Upper lobe of left lung (tissue), 4 donors: Measurements from ENCODE around the gene NACC2.

Experiments used
- EP300 ChIP-seq, 4 donors: sonication (generic); formaldehyde crosslinking; IDR thresholded peaks; one replicate each; pipeline ENCODE4 v1.5.1; 2017; ENCODE audit warnings: antibody characterized with exemption in 4 of 4, control low read depth in 2 of 4
- POLR2A ChIP-seq, 4 donors: fragments of 450-650 bp; IDR thresholded peaks; one replicate each; pipeline ENCODE4 v1.5.1; 2016 to 2017; ENCODE audit warnings: antibody characterized with exemption in 4 of 4, mild to moderate bottlenecking in 2 of 4
- POLR2AphosphoS5 ChIP-seq, 2 donors: sonication (generic); formaldehyde crosslinking; IDR thresholded peaks; one replicate each; pipeline ENCODE4 v1.5.1; 2017; ENCODE audit warnings: antibody characterized with exemption in 2 of 2
- TF ChIP-seq, protein P1 (sequence below), 6 experiments: fragments of 450-650 bp in 4 of 6; fragments of 200-600 bp in 2 of 6; sonication (generic) in 2 of 6; IDR thresholded peaks; one replicate each; pipeline ENCODE4 v1.5.1; 2016 to 2019; ENCODE audit warnings: antibody characterized with exemption in 6 of 6

GRCh38 chr9:135963938-135964337 is 131.2 kb downstream of the NACC2 start:
- no peak for TF ChIP-seq POLR2A (IDR thresholded peaks at IDR 0.05)
- TF ChIP-seq POLR2AphosphoS5 (IDR thresholded peaks at IDR 0.05), result no peak
- TF ChIP-seq, protein P1, sequence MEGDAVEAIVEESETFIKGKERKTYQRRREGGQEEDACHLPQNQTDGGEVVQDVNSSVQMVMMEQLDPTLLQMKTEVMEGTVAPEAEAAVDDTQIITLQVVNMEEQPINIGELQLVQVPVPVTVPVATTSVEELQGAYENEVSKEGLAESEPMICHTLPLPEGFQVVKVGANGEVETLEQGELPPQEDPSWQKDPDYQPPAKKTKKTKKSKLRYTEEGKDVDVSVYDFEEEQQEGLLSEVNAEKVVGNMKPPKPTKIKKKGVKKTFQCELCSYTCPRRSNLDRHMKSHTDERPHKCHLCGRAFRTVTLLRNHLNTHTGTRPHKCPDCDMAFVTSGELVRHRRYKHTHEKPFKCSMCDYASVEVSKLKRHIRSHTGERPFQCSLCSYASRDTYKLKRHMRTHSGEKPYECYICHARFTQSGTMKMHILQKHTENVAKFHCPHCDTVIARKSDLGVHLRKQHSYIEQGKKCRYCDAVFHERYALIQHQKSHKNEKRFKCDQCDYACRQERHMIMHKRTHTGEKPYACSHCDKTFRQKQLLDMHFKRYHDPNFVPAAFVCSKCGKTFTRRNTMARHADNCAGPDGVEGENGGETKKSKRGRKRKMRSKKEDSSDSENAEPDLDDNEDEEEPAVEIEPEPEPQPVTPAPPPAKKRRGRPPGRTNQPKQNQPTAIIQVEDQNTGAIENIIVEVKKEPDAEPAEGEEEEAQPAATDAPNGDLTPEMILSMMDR (IDR thresholded peaks at IDR 0.05), result no peak
- no peak for TF ChIP-seq EP300 (IDR thresholded peaks at IDR 0.05)
